Activated CD8-positive, alpha-beta memory T cell treated with anti-CD3 and anti-CD28 coated beads, Interleukin-2, amount 50 U/mL, for 4 hours (primary cell): Measurements from ENCODE around the gene GNPTG.

ENCODE experiments used
- DNase-seq: peaks from one replicate; pipeline ENCODE4 v3.0.0-alpha.2; 2020

Gene GNPTG

DNA sequence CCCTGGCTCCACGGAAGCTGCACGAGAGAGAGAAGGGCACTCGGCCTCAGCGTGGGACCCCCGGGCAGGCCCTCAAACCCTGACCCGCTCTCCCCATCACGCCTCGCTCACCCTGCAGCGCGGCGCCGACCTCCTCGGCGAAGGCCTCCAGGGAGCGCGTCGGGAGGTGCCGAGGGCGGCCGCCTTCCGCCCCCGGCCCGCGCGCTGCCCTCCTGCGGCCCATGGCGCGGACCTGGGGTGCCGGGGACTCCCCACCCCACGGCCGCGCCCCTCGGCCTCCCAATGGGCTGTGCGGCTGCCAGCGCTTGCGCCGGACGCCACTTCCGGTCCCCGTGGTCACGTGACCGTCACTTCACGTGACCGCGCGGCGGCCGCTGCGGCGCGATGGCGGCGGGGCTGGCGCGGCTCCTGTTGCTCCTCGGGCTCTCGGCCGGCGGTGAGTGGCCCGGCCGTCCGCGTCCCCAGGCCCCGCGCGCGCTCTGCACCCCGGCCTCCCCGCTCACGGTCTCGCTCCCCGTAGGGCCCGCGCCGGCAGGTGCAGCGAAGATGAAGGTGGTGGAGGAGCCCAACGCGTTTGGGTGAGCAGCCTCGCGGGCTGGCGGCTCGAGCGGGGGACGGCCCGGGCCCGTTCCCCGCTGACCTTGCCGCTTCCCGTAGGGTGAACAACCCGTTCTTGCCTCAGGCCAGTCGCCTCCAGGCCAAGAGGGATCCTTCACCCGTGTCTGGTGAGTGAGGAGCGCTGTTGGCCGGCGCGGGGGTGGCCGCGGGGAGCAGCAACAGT is at the start of gene GNPTG, which contains the start of gene TSR3:
GNPTG (plus strand) TSS at position 350 of the 781 bp plus-strand sequence; CDS start at position 385, 35 bp downstream.
TSR3 (minus strand) TSS at position 297 of the 781 bp plus-strand sequence; CDS start at position 223, 74 bp downstream.
- peak; percentile 81 for DNase-seq

- DNase-seq, result no peak
Measured at GRCh38 chr16:1305823-1306222, 45.9 kb upstream of the GNPTG start.

- no peak for DNase-seq
Measured at GRCh38 chr16:1306334-1306733, 45.4 kb upstream of the GNPTG start.

DNA sequence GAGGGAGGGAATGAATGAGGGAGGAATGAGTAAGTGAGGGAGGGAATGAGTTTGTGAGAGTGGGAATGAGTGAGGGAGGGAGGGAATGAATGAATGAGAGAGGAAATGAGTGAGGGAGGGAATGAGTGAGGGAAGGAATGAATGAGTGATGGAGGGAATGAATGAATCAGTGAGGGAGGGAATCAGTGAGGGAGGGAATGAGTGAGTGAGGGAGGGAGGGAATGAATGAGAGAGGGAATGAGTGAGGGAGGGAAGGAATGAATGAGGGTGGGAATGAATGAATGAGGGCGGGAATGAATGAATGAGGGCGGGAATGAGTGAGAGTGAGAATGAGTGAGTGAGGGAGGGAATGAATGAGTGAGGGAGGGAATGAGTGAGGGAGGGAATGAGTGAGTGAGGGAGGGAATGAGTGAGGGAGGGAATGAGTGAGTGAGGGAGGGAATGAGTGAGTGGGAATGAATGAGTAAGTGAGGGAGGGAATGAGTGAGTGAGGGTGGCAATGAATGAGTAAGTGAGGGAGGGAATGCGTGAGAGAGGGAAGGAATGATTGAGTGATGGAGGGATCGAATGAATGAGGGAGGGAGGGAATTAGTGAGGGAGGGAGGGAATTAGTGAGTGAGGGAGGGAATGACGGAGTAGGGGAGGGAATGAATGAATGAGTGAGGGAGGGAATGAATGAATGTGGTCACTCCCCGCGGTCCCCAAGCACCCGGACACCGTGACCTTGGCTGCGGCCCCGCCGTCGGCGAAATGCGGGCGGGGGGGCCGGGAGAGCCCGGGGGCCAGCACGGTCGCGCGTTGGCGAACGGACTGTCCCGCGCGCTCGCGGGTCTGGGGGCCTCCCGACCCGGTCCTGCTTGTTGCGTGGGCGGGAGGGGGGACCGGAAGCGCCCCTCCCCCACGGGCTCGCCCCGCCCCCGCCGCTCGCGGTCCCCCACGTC is 43.4 kb upstream of the GNPTG start:
- no peak for DNase-seq

DNA sequence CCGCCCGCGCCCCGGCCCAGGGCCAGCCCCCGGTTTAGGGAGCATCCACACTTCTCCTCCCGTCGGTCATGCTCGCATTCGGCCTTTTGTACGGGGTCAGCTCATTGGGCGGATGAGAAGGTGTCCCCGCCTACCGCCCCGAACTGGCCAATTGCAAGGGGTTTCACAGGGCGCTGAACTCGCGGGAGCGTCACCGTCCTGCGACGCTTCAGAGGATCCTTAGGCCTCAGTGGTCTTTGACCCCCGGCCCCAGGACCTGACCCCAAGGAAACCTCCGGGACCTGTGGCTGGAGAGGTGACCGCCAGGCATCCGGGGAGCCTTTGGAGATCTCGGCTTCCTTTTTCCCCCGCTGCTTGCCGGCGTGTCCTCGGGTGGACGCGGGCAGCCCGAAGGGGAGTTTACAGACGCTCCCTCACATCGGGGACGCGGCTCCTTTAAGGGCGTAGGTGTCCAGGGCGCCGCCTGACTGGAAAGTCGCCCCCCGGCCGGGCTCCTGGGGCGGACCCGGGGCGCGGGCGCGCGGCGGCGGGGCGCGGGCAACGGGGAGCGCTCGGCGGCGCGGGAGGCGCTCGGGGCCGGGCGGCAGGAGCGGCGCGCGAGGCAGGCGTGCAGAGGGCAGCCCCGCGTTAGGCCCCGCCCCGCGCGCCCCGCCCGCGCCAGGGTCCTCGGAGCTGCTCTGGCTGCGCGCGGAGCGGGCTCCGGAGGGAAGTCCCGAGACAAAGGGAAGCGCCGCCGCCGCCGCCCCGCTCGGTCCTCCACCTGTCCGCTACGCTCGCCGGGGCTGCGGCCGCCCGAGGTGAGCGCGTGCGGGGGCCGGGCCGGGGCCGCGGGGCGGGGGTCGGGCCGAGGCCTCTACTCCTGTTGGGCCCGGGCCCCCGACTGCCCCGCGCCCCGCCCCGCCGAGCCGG is 42.5 kb upstream of the GNPTG start, which contains the start of gene UBE2I:
UBE2I (plus strand) TSS at position 660 of the 909 bp plus-strand sequence. CDS start 4,395 bp downstream, outside the sequence.
- DNase-seq, result peak; percentile 95

- DNase-seq, result peak; percentile 60
Measured at GRCh38 chr16:1309888-1310831, 41.6 kb upstream of the GNPTG start.

DNA sequence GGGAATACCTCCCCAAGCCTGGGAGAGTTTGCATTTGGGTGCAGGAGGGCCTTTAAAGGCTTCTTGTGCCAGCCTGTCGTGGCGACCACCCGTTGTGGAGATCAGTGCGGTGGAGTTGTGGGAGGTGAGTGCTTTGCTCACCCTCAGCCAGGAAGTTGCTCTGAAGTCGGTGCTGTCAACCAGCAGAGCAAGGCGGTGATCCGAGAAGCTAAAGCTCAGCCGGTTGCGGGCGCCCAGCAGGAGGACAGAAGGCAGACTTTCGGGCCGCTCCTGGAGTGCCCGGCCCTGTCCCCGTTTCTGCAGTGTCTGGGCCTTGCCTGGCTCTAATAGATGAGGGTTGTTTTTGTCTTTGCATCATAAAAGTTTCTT is 40.9 kb upstream of the GNPTG start:
- DNase-seq, result no peak

DNA sequence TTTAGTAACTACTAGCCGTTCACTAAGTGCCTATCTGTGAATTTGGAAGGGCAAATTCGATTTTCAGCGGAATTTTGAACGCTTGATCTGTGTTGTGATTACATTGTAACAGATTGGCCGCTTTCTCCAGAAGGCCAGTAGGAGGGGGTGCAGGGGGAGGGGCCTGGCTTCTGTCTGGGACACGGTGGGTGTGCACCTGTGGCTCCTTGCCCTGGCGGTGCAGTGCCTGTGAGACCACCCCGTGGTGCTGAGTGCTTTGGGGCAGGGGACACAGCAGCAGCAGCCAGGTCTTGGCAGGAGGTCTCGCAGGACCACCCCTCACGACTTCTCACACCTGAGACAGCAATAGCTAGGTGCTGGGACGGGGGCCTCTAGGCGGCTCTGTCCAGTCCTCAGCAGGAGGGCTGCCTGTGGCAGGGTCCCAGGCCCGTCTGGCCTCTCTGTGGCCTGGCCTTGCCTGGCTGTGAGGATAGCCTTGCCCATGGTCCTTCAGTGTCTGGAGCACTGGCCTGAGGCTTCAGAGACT is 40.5 kb upstream of the GNPTG start:
- no peak for DNase-seq

- no peak for DNase-seq
Measured at GRCh38 chr16:1311738-1312466, 39.8 kb upstream of the GNPTG start.

DNA sequence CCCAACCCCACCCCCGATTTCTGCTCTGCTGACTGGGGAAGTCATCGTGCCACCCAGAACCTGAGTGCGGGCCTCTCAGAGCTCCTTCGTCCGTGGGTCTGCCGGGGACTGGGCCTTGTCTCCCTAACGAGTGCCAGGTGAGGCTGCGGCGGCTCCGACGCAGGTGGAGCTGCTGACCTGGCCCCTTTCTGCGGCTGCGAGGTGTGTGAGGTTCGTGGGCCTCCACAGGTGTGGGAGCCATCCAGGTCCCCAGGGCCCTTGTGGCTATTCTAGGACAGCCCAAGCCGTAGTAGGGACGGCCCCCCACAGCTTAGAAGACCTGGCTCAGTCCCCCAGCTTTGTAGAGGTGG is 39.3 kb upstream of the GNPTG start:
- no peak for DNase-seq

DNA sequence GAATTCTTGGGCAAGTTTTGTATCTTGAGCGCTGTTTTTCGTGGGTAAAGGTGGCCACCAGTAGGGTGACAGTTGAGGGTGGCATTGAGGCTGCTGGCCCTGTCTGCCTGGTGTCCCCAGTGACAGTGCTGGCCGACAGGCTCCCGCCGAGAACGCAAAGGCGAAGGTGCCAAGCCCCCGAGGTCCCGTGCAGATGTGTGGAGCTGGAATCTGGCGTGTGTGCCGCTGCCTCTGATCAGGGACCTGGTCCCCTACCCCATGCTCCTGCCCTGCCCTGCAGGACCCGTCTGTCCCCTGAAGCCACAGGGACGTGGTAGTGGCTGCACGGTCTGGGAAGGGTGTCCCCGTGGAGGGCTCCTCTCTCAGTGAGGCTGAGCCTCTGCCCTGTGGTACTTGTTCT is 38.8 kb upstream of the GNPTG start:
- DNase-seq, result no peak

DNA sequence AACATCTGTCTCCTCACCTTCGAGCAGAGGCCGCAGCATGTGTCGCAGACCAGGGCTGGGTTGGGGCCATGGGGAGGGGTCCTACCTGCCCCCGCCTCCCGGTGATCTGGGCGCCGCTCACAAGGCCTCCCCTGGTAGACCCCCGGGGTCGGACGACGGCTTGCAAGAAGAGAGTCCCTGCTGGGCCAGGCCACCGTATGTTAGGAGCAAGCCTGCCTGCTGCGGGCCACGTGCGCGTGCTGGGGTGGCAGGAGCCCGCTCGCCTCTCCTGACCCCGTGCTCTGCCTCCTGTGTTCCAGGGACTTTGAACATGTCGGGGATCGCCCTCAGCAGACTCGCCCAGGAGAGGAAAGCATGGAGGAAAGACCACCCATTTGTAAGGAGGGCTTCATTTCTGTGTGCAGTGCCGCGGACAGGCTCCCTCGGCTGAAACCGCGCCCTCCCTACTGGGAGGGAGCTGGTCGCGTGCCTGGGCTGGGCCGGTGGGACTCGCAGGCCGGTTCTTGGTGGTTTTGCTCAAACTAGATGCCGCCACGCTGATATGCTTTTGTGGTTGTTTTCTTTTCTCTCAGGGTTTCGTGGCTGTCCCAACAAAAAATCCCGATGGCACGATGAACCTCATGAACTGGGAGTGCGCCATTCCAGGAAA is 37.9 kb upstream of the GNPTG start:
- no peak for DNase-seq

DNA sequence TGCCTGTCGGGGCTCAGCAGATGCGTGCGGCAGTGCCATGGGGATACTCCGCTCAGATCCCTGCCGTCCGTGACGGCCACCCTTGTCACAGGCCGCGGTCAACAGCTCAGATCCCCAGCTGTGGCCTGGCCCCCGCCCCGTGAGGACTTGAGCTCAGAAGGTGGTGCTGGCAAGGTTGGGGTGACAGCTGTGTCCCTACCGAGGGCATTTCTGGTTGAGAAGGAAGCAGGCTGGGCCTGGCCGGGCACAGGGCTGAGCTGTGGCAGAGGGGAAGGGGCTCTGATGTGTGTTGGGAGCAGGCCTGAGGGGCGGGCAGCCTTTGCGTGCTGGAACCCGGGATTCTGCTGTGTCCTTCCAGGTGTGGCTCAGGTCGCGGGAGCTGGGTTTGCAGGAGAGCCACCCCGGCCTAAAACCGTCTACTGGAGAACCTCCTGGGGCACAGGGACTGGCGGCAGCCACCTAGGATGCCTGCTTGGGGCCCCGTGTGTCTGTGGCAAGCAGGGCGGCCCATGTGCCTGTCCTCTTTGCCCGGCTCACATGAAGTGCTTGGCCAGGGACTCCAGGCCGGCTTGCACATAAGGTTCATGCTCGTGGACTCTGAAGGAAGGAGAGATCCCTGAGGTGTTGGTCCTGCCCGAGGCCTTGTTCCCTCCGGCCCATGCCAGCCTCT is 37.2 kb upstream of the GNPTG start:
- DNase-seq, result no peak

- DNase-seq, result no peak
Measured at GRCh38 chr16:1315081-1316032, 36.4 kb upstream of the GNPTG start.

- DNase-seq, result no peak
Measured at GRCh38 chr16:1316033-1316405, 35.7 kb upstream of the GNPTG start.

- no peak for DNase-seq
Measured at GRCh38 chr16:1317479-1318267, 34.1 kb upstream of the GNPTG start.

- DNase-seq, result no peak
Measured at GRCh38 chr16:1318268-1318545, 33.5 kb upstream of the GNPTG start.

GRCh38 chr16:1319041-1319440 is 32.7 kb upstream of the GNPTG start:
- no peak for DNase-seq
